T47D (cell line): ENCODE data around the gene DHRS13.
A peak's percentile ranks its signal among the peaks of the same experiment; 100 is the strongest.

Source experiments
- DNase-seq, 2 experiments: peaks; one replicate each; pipeline versions ENCODE4 v3.0.0 to v3.0.0-alpha.2; 2011 to 2012; ENCODE audit warnings: low read depth in 1 of 2, low spot score in 1 of 2
- JUND ChIP-seq: IDR thresholded peaks from 2 replicates; pipeline ENCODE4 v1.6.1; 2012; ENCODE audit warnings: low read depth
- in situ Hi-C: cut with HindIII; loops from 2 replicates; pipeline ENCODE4 v1.10.0; 2016; ENCODE audit warnings: low sequenced_read_pairs, low pct_unique_long_range_greater_than_20kb

The DHRS13 gene

GRCh38 chr17:28926366-28926765, 23.5 kb upstream of the DHRS13 start:
- in situ Hi-C loops: no loop called here
- TF ChIP-seq JUND: no peak
- DNase-seq: no peak

DNA sequence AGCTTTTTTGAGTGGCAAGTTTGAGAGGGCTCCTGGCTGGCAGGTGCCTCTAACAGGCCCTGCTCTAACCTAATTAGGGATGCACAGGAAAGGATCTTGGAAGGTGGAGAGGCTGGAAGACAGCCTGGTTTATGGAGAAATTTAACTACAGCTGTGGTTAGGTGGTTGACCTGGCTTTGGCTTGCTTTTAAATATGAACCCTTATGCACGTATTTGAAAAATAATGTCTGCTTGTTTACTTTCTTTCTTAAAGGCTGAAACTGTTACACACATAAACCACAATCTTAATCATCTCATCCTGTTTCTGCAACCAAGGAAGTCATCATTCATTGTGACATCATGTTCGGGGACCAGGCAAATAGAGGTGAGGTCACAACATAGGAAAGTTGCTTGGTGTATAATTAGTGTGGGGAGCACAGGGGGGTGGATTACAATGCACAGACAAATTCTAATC, 23.1 kb upstream of the DHRS13 start:
- peak in 1 of 2 experiments; percentile 70 for DNase-seq
- no peak for TF ChIP-seq JUND
- in situ Hi-C loops: no loop called here

DNA sequence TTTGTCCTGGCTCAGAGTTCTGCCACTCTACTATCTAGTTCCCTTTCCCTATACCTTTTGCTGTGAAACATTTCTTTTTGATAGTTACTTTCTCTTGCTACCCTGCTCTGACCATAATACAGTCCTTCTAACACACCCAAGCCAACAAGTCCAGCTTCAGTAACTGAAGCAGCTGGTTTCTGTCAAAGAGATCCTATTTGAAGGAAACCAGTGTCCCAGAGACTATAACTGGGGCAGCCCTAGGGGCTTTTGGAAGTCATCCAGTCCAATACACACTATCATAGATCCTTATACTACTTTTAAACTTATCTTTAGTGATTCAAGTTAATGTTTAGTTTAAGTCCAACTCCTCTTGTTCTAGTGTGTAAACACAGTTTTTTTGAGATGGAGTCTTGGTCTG, 17.3 kb upstream of the DHRS13 start:
- in situ Hi-C loops: no loop called here
- TF ChIP-seq JUND: no peak
- no peak for DNase-seq

DNA sequence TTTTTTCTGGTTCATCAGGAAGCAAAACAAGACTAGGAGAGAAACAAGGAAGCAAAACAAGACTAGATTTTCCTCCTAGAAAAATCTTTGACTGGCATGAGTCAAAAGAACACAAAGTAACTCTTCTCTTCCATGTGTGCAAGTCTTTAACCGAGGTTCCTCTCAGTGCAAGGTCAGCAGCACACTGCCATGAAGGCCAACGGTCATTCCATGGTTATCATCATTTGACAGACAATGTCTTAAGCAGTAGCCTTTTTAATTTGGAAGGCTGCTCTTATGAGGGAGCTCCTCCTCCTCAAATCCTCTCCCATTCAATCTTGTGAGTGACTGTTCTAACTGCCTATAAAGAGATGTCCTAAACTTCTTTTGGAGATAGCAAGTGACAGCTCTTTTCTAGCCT, 15.4 kb upstream of the DHRS13 start:
- no peak for DNase-seq
- TF ChIP-seq JUND: no peak
- in situ Hi-C loops: no loop called here

GRCh38 chr17:28917465-28917864, 14.6 kb upstream of the DHRS13 start:
- no peak for DNase-seq
- no peak for TF ChIP-seq JUND
- in situ Hi-C loops: no loop called here

DNA sequence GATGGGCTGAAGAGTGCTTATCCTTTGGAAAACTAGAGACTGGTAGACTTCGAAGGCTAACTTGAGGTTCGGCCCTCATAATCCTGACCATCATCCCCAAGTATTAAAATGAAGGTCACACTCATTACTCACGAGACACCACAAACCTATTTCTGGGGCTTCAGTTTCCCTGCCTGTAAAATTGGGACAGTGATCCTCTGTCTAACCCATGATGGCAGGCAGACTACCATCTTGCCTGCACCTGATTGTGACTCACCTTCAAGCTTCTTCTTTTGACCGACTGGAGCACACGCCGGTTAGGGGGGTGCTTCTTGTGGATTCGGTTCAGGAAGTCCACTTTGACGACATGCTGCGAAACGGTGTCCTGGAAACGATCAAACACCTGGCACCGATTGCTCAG, 14.2 kb upstream of the DHRS13 start:
- in situ Hi-C loops: no loop called here
- DNase-seq: no peak
- TF ChIP-seq JUND: no peak

- no peak for TF ChIP-seq JUND
- peak; percentile 35 to 72 for DNase-seq
- in situ Hi-C loops: no loop called here
Observed at GRCh38 chr17:28916302-28916934, 13.5 kb upstream of the DHRS13 start.

DNA sequence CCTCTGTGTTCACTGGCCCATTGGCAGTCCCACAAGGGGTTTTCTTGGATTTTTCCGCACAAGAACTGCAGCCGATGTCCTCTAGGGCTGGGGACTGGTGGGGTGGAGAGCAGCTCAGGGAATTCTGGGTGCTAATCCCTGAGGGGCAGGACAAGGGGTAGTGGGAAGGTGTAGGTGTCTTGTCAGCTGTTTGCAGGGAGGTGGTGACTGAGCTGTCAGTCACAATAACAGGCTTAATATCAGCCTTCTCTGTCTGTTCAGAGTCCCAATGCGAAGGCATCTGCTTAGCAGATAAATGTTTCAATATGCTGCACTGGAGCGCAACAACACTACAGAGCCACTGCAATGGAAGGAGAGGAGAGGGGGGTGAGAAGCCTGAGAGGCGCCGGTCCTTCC, 10.1 kb upstream of the DHRS13 start:
- DNase-seq: no peak
- TF ChIP-seq JUND: no peak
- in situ Hi-C loops: no loop called here

GRCh38 chr17:28912281-28912937, 9.5 kb upstream of the DHRS13 start:
- in situ Hi-C loops: no loop called here
- no peak for DNase-seq
- no peak for TF ChIP-seq JUND

DNA sequence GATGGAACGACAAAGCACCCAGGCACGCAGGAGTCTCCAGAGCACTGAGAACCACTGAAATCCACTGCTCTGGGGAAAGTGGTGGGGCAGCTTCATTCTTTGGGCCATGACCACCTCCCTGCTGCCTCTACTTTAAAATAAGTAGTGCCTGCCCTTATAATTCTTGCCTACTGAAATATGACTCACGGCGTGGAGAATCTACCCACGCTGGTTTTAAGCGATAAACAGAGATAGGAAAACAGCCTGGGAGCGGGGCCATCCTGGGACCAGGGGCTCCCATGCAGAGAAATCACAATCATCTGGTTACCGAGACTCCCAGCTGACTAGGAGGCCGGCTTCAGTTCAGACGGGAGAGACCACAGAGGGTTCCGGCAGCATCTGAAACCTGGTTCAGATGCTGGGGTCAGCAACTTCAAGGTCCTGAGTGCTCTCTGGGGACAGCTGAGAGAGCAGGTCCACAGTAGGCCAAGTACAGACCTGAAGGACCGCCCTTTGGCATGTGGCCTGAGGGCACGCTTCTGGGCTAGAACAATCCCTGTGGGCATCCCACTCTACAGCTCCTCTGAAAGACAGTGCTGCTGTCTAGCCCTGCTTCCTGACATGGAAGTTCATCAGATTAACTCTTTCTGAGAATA, 8.6 kb upstream of the DHRS13 start:
- no peak for DNase-seq
- TF ChIP-seq JUND: no peak
- in situ Hi-C loops: no loop called here

- in situ Hi-C loops: no loop called here
- no peak for DNase-seq
- no peak for TF ChIP-seq JUND
Observed at GRCh38 chr17:28910534-28910933, 7.7 kb upstream of the DHRS13 start.

GRCh38 chr17:28908640-28909167, 5.8 kb upstream of the DHRS13 start:
- no peak for TF ChIP-seq JUND
- in situ Hi-C loops: no loop called here
- DNase-seq: no peak
